Activated T-helper 1 cell treated with anti-CD3 and anti-CD28 coated beads, Interleukin-2, amount 50 U/mL, for 16 hours (primary cell): ENCODE results near the gene UBE2R2.
"Not testable (repeated sequence)": the region's sequence is repeated elsewhere in the genome, so short reads cannot be mapped to it uniquely, and the experiment has no call there.

Experiments used
- DNase-seq, 2 donors: peaks; one replicate each; pipeline ENCODE4 v3.0.0-alpha.2; 2020; ENCODE audit warnings: low read depth in 1 of 2, low spot score in 1 of 2

The UBE2R2 gene

DNA sequence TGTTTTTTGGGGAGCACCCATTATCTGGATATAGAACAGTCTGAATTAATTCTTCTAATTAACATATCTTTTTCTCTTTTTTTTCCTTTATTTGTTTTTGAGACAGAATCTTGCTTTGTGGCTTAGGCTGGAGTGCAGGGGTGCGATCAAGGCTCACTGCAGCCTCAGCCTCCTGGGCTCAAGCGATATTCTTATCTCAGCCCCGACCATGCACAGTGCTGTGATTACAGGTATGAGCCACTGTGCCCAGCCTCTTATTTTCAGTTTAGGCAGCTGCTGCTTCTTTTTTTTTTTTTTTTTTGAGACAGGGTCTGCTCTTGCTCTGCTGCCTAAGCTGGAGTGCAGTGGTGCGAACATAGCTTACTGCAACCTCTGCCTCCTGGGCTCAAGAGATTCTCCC is 20.2 kb downstream of the UBE2R2 start:
- DNase-seq = no peak

DNA sequence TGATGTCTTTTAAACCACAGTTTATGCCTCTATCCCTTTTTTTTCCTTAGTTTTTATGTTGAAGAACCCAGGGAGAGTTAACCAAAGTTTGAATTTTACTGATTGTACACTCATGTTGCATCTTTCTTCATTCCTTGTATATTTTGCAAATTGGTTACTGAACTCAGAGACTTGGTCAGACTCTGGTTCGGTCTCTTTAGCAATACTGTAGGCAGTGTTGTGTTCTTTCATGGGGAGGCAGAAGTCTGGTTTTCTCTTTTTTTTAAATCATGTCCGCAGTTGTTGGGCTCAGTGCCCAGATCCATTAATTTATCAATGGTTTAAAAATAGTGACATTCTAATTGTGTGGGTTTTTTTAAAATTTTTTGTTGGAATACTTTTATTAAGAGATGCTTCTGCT is 23.4 kb downstream of the UBE2R2 start:
- no peak for DNase-seq

DNA sequence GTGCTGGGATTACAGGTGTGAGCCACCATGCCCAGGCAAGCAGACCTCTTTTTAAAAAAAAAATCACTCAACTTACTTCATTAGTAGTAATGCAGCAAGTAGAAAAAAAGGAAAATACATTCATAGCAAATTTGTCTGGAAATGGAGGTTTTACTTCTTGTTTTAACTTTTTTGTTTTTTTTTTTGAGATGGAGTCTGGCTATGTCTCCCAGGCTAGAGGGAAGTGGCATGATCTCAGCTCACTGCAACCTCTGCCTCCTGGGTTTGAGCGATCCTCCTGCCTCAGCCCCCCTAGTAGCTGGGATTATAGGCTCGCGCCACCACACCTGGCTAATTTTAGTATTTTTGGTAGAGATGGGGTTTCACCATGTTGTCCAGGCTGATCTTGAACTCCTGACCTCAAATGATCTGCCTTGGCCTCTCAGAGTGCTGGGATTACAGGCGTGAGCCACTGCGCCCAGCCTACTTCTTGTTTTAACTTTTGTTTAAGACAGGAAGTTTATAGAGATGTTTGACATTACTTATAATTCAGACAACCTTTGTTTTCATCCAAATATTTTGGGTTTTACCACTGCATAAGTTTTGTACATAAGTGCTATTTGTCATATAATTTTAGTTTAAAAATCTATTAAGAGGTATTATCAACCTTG is 26.5 kb downstream of the UBE2R2 start:
- DNase-seq = no peak

DNA sequence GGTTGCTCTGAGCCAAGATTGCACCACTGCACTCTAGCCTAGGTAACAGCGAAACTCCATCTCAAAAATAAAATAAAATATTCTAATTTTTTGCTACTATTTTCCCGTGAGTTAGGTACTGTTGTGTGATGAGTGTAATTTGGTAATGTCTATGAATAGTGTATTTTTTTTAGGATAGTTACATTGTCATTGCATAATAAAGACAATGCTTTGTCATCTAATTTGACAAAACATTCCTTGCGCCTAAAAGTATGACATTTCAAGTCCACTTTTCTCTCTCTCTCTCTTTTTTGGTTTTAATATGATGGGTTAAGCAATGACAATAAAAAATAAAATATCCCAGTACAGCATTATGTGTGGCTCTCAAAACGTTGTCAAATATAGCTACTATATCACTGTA is 29.3 kb downstream of the UBE2R2 start:
- DNase-seq = no peak

DNA sequence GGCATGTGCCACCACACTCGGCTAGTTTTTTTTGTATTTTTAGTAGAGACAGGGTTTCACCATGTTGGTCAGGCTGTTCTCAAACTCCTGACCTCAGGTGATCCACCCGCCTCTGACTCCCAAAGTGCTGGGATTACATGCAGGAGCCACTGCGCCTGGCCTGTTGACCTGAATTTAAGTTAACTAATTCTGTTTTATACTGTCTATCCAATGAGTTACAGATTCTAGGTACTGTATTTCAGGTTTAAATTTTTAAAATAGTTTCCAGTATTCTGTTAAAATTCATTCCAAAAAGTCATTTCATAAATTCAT is 30.9 kb downstream of the UBE2R2 start:
- not testable (repeated sequence) for DNase-seq

DNA sequence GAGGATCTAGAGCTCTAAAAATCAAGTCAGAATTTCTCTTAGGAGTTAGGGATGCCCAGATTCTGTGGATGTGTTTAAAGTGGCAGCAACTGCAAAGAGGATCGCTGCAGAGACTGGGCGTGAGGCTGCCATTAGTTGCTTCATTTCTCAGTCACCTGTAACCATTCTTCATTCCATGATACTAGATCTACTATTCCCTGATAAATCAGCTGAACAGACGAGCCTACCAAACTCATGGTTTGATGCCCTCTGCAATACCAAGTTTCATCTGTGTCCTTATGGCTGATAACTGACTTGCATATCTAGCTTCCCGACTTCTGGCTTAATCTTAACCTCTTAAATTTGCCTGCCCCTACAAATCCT is 33.3 kb downstream of the UBE2R2 start:
- no peak for DNase-seq

DNA sequence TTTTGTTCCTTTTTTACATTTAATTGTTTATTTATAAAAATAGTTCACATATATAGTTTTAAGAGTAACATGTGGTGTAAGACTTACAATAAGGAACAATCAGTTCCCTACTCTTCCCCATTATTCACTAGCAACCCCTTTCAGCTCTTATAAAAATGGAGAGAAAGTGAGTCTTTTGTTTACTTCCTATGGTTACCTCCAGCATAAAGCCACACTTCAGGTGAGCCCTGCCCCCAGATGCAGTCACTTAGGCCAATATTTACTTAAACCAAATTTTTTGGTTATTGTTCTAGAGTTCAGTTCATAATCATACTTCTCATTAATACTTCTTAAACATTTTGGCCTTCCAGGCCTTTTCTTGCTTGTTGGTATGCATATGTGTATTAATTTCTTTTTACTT is 33.7 kb downstream of the UBE2R2 start:
- no peak for DNase-seq

DNA sequence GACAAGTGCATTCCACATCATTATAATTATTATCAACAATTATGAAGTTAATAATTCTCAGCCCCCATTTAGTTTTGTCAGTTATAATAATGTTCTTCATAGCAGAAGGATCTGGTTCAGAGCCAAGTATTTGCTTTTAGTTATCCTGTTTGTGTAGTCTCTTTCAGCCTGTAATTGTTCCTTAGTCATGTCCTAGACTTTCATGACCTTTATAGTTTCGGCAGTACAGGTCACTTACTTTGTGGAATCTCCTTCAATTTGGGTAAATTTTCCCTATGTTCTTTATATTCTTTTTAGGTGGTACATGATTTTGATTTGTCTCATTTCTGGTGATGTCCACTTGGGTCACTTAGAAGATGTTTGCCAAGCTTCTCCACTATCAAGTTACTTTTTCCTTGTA is 34.3 kb downstream of the UBE2R2 start:
- no peak for DNase-seq

DNA sequence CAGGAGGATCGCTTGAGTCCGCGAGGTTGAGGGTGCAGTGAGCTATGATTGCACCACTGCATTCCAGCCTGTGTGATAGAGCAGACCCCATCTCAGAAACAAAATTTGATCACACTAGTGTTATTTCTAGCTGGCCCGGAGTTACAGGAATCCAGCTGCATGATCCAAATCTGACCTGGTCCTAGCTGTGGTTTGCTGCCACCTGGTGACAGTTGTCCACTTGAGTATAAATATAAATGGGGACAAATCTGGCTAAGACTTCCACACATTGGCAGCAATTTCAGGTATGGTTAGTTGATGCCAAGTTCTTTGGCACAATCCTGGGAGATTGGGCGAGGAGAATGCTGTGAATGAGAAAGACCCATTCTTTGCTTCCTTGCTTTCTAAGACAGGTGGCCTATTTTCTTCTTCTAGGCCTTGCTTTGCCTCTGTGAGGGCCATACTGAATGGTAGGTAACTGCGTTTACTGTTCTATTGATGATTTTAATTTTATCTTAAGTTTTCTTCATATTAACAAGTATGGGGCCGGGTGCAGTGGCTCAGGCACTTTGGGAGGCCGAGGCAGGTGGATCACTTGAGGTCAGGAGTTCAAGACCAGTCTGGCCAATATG is 35.4 kb downstream of the UBE2R2 start:
- DNase-seq = peak; percentile 15 to 18

DNA sequence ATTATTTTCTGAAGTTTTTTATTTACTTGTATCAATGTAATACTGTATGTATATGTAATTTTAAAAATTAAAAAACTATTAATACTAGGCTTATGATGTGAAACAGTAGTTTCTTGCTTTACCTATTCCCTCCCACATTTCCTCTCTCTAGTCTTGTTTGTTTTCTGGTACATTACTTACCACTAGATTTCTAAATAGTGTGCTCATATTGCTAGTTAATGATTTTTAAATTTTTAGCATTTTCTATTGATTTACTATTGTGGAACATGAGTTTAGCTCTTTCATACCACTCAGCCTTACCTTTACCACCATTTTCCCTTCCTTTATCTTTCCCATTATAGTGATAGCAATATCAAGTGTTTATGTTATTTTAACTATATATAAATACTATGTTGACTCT is 39.3 kb downstream of the UBE2R2 start:
- no peak for DNase-seq

DNA sequence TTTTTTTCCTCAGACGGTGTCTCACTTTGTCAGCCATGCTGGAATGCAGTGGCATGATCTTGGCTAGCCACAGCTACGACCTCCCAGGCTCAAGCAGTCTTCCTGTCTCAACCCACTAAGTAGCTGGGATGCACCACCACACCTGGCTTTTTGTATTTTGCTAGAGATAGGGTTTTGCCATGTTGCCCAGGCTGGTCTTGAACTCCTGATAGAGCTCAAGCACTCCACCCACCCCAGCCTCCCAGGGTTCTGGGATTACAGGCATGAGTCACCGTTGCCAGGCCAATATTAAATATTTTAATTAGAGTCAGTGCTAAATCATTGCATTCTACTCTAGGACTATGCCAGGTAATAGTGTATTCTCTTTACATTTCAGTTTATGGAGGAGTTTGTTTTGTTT is 41.5 kb downstream of the UBE2R2 start:
- DNase-seq = no peak

DNA sequence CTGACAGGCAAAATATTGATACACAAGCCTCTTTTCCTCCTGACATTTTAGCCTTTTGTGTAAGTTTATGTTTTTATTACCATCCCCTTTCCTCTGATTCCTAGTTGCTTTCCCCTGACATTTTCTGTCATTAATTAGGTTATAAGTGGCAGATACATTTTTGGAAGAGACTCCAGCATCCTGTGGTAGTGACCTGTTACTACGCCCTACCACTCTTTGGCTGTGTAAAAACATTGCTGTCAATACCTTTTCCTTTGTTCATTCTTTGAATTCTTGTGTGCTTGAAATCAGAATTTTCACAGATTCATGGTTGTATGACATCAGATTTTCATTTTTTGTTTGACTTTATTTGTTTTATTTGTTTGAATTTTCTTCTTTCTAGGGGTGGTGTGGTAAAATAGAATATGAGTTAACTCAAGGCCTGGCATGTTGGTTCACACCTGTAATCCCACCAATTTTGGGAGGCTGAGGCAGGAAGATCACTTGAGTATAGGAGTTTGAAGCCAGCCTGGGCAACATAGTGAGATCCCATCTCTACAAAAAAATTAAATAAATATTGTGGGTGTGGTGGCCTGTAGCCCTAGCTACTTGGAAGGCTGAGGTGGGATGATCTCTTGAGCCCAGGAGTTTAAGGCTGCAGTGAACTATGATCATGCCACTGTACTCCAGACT is 43.4 kb downstream of the UBE2R2 start:
- no peak for DNase-seq

DNA sequence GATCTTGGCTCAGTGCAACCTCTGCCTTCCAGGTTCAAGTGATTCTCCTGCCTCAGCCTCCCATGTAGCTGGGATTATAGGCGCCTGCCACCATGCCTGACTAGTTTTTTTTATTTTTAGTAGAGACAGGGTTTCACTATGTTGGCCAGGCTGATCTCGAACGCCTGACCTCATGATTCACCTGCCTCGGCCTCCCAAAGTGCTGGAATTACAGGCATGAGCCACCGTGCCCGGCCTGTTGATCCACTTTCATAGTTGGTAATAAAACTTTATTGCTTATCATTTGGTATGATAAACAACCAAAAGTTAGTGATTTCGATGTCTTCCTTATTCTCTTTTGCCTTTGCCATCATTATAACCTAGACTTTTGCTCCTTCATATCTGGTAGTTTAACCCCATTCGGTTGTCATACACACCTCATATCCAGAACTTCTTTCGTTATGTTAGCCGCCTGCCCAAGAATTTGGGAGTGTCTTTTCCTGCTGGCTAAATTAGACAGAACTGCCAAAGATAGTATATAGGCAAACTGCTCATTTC is 45.0 kb downstream of the UBE2R2 start:
- no peak for DNase-seq

DNA sequence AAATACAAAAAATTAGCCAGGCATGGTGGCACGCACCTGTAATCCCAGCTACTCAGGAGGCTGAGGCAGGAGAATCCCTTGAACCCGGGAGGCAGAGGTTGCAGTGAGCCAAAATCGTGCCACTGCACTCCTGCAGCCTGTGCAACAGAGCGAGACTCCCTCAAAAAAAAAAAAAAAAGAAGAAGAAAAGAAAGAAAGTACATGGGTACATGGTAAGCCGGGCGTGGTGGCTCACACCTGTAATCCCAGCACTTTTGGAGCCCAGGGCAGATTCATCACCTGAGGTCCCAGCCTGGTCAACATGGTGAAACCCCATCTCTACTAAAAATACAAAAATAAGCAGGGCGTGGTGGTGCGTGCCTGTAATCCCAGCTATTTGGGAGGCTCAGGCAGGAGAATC is 46.1 kb downstream of the UBE2R2 start:
- DNase-seq = not testable (repeated sequence)

DNA sequence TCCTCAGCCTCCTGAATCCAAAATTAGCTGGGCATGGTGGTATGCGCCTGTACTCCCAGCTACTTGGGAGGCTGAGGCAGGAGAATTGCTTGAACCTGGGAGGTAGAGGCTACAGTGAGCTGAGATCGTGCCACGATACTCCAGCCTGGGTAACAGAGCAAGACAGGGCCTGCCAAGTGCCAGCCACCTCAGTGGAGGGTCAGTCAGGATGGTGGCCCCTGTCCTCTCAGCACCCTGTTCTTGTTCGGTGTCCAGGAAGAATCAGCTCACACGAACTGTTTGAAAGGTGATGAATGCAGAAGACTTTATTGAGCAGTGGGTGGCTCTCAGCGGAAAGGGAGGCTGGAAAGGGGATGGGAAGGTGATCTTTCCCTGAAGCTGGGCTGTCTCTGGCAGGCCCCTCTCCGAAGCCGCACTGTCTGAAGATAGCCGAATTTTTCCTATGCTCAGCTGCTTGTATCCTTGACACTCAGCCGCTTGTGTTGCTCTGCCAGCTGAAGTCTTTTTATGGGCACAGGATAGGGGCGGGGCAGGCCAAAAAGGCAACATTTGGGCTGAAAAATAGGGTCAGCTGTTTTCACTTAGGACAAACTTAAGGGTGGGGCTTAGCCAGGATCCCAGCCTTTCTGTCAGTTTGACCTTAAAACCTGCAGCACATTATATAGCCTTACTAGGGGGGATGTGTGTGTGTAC is 50.9 kb downstream of the UBE2R2 start:
- DNase-seq = no peak

DNA sequence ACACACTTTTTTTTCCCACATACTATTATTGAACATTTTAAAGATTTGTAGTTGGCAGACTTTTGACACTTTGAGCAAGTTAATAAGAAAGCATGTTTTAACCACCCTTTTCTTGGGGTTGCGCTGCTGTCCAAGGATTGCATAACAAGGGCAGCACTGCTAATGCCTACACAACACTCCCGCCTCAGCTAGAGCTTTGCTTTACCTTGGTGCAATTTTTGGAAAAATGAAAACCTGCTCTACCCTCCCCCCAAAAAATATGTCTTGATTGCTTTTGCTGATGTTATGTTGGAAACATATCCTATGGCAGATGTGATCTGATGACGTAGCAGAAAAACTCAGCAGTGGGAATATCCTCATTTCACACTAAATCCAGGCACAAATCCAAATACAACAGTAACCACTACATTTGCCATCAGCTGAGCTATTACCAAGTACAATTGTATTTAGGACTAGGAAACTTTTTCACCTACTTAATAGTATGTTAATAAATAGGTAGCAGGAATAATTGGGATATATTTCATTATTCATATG is 51.5 kb downstream of the UBE2R2 start:
- DNase-seq = no peak

DNA sequence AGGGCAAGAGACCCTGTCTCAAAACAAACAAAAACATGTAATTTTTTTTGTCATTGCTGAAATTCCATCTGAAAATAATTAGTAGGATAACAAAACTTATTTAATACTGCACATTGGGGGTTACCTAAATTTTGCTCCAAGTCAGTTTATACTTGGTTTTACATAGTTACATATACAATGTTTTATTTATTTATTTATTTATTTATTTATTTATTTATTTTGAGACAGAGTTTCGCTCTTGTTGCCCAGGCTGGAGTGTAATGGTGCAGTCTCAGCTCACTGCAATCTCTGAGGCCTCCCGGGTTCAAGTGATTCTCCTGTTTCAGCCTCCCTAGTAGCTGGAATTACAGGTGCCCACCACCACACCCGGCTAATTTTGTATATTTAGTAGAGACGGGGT is 52.3 kb downstream of the UBE2R2 start:
- not testable (repeated sequence) for DNase-seq

DNA sequence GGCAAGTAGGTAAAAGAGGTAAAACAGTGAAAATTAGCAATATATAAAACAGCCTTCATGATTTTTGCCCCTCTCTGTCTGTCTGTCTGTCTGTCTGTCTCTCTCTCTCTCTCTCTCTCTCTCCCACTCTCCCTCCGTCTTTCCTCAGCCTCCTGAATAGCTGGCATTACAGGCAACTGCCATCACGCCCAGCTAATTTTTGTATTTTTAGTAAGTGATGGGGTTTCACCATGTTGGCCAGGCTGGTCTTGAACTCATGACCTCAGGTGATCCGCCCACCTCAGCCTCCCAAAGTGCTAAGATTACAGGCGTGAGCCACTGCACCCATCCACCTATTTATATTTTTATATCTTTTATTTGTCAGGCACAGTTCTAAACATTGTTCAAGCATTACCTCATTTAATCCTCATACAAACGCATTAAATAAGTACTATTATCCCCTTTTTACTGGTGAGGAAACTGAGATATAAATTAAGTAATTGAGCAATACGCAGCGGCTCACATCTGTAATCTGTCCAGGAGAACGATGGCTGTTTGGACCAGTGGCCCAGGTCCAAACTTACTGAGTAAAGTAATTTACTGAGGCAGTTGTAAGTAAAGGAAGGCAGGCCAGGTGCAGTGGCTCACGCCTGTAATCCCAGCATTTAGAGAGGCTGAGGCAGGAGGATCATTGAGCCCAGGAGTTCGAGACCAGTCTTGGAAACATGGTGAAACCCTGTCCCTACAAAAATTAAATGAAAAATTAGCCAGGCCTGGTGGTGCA is 60.9 kb downstream of the UBE2R2 start:
- no peak for DNase-seq

DNA sequence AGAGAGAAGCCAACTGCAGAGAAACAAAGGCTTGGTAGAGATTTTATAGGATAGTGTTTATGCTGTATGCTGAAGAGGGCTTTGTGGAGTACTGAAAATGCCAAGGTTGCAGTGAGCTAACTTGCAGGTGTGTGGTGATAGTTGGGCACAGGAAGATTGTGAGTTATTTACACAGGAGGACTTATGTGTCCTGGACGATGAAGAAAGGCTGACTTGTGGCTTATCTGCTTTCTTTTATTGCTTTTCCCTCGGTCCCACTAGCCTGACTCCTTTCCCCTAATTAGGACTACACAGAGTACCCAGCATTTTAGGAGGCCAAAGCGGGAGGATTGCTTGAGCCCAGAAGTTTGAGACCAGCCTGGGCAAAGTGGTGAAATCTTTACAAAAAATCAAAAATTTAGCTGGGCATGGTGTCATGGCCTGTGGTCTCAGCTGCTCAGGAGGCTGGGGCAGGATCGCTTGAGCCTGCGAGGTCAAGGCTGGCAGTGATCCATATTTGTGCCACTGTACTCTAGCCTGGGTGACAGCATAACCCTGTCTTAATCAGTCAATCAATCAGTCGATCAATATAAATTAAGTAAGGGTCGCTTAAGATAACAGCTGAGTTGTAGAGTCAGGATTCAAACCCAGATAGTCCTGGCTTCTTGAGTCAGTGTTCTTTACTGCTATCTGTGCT is 61.9 kb downstream of the UBE2R2 start:
- DNase-seq = no peak

DNA sequence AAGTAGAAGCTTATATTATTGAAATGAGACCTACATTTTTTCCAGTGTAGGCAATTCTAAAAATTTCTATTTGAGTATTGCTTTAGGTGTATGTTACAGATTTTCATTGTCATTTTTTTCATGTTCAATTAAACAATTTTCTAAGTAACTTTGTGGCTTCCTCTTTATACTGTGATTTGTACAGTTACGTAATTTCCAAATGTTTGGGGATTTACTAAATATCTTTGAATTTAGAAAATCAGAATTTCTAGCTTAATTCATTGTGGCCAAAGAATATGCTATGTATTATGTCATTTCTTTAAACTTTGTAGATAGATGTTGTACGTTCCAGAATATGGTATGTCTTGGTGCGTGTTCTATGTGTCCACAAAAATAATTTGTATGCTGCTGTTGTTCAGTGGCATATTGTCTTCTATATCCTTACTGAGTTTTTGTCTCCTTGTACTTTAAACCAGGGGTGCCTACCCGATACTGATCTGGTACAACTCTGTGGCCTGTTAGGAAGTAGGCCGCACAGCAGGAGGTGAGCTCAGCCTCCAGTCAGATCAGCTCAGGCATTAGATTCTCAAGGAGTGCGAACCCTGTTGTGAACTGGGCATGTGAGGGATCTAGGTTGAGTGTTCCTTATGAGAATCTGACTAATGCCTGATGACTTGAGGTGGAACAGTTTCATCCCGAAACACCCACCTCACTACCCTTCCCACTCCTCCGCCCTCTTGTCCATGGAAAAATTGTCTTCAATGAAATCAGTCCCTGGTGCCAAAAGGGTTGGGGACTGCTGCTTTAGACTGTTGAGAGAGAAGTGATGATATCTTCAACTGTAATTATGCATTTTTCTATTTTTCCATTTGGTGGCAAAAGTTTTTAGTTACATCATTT is 63.5 kb downstream of the UBE2R2 start:
- DNase-seq = no peak
